Loucy (cell line): Measurements from ENCODE around the gene CDH12.

Experiments used
- EZH2phosphoT487 ChIP-seq: fragments of 200-600 bp; IDR thresholded peaks from 2 replicates; pipeline ENCODE4 v1.6.1; 2018; ENCODE audit warnings: antibody characterized with exemption, mild to moderate bottlenecking, moderate library complexity, borderline replicate concordance
- TF ChIP-seq, protein P1 (sequence below): fragments of 200-600 bp; sonication (generic); conservative IDR thresholded peaks from 2 replicates; pipeline ENCODE4 v1.5.1; 2014; ENCODE audit warnings: mild to moderate bottlenecking, antibody characterized with exemption, low read length

DNA sequence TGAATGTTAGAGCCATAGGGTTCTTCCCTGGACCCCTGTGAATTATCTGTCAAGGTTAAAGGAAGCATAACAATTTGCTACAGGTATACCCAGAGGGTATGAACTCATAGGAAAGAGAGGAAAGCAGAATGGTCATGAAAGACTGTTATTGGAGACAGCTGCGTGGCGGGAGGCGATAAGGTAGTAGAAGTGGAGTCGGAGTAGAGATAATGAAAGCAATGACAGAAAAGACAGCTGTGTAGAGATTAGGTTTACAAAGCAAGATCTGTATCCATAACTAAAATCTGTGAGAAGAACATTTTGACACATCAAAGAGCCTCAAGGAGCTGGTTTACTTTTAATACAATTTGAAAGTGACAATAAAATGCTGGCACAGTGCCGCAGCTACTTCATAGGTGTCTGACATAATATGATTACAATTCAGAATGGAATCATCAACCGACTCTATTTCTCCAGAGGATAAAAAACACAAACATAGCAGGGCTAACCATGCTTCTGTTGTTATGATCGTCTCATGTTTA, 603.9 kb downstream of the CDH12 start:
- TF ChIP-seq, protein P1, sequence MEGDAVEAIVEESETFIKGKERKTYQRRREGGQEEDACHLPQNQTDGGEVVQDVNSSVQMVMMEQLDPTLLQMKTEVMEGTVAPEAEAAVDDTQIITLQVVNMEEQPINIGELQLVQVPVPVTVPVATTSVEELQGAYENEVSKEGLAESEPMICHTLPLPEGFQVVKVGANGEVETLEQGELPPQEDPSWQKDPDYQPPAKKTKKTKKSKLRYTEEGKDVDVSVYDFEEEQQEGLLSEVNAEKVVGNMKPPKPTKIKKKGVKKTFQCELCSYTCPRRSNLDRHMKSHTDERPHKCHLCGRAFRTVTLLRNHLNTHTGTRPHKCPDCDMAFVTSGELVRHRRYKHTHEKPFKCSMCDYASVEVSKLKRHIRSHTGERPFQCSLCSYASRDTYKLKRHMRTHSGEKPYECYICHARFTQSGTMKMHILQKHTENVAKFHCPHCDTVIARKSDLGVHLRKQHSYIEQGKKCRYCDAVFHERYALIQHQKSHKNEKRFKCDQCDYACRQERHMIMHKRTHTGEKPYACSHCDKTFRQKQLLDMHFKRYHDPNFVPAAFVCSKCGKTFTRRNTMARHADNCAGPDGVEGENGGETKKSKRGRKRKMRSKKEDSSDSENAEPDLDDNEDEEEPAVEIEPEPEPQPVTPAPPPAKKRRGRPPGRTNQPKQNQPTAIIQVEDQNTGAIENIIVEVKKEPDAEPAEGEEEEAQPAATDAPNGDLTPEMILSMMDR = no peak
- no peak for TF ChIP-seq EZH2phosphoT487
